ENCODE results near the gene PUDP. TPM values are rescaled to one million over a fixed set of nuclear protein-coding genes. Genes with fewer than 3 reads are reported as not detected.
A peak's percentile ranks its signal among the peaks of the same experiment; 100 is the strongest.

The PUDP gene
- total RNA-seq (18.8 TPM), polyA plus RNA-seq (7.9 TPM)
- long read RNA-seq, donor 1: 0 reads
- long read RNA-seq, donor 2, transcript PUDP-201 (4 exons, 2,140 nt): major isoform, 21 of 44 reads
- long read RNA-seq, donor 2, partial matches to known transcripts: 23 of 44 reads
- long read RNA-seq, donor 2, other reads (novel, unspliced or antisense): 0 of 44 reads
- long read RNA-seq, donor 3, partial matches to known transcripts: 43 of 47 reads
- long read RNA-seq, donor 3, other reads (novel, unspliced or antisense): 0 of 47 reads
- long read RNA-seq, donor 4, transcript PUDP-201 (4 exons, 2,140 nt): major isoform, 5 of 17 reads
- long read RNA-seq, donor 4, partial matches to known transcripts: 12 of 17 reads
- long read RNA-seq, donor 4, other reads (novel, unspliced or antisense): 0 of 17 reads
- long read RNA-seq, donor 5, transcript PUDP-201 (4 exons, 2,140 nt): major isoform, 12 of 35 reads
- long read RNA-seq, donor 5, partial matches to known transcripts: 23 of 35 reads
- long read RNA-seq, donor 5, other reads (novel, unspliced or antisense): 0 of 35 reads
- long read RNA-seq, donor 6, partial matches to known transcripts: 0 of 2 reads
- long read RNA-seq, donor 6, other reads (novel, unspliced or antisense): 0 of 2 reads
- long read RNA-seq, donor 7, partial matches to known transcripts: 6 of 8 reads
- long read RNA-seq, donor 7, other reads (novel, unspliced or antisense): 0 of 8 reads
- long read RNA-seq, donor 8, partial matches to known transcripts: 0 of 4 reads
- long read RNA-seq, donor 8, other reads (novel, unspliced or antisense): 0 of 4 reads
- long read RNA-seq, donor 9, transcript PUDP-201 (4 exons, 2,140 nt): major isoform, 5 of 5 reads
- long read RNA-seq, donor 9, partial matches to known transcripts: 0 of 5 reads
- long read RNA-seq, donor 9, other reads (novel, unspliced or antisense): 0 of 5 reads
- long read RNA-seq, donor 10, partial matches to known transcripts: 0 of 5 reads
- long read RNA-seq, donor 10, other reads (novel, unspliced or antisense): 0 of 5 reads

- Histone ChIP-seq H3K4me3 (ENCODE audit: low read length in 2 of 2) (peak within 1 kb of the TSS; percentile 49 to 98), H3K27ac (ENCODE audit: low read depth in 1 of 2, low read length in 1 of 2) (peak within 1 kb of the TSS; percentile 94), H3K27me3 (ENCODE audit: control insufficient read depth in 2 of 2, insufficient read depth in 1 of 2, low read length in 1 of 2) (no peaks in the 10 kb centered on the region), H3K9me3 (ENCODE audit: control insufficient read depth in 2 of 2, insufficient read depth in 1 of 2, low read length in 1 of 2) (no peaks in the 10 kb centered on the region), H3K36me3 (ENCODE audit: control insufficient read depth in 2 of 2, insufficient read depth in 2 of 2, low read length in 1 of 2) (peaks cover 0 to 11% of the 10 kb centered on the region in 2 donors), H3K4me1 (ENCODE audit: control insufficient read depth in 2 of 2, insufficient read depth in 2 of 2, low read length in 2 of 2) (peaks cover 0 to 32% of the 10 kb centered on the region in 2 donors)
- under 1% methylated on average over 76 of the region's 76 CpGs for WGBS
- DNase-seq (ENCODE audit: low read depth in 6 of 9, low spot score in 9 of 9): peak; percentile 66 to 98 (median 85)
These were observed at the start of gene PUDP for GRCh38 chrX:7147978-7148854. Gene PUDP (minus strand): TSS chrX:7148153. CDS start chrX:7148113, 40 bp downstream.

DNA sequence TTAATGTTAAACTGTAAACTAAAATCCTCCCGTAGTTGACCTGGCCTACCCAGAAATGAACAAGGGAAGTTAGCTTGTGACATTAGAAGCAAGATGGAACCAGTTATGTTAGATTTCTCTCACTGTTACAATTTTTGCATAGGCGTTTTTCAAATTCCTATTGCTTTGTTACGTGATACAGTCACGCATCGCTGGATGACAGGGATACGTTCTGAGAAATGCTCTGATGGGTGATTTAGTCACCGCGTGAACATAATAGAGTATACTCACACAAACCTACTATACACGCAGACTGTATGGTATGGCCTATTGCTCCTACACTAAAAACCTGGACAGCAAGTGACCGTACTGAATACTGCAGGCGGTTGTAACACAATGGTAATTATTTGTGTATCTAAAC, 46.7 kb upstream of the PUDP start:
- Histone ChIP-seq H3K27ac (ENCODE audit: low read depth in 1 of 2, low read length in 1 of 2) (no peak overlapping the region), H3K27me3 (ENCODE audit: control insufficient read depth in 2 of 2, insufficient read depth in 1 of 2, low read length in 1 of 2) (no peaks in the 10 kb centered on the region), H3K9me3 (ENCODE audit: control insufficient read depth in 2 of 2, insufficient read depth in 1 of 2, low read length in 1 of 2) (no peaks in the 10 kb centered on the region), H3K4me1 (ENCODE audit: control insufficient read depth in 2 of 2, insufficient read depth in 2 of 2, low read length in 2 of 2) (no peaks in the 10 kb centered on the region), H3K4me3 (ENCODE audit: low read length in 2 of 2) (no peak overlapping the region), H3K36me3 (ENCODE audit: control insufficient read depth in 2 of 2, insufficient read depth in 2 of 2, low read length in 1 of 2) (peaks cover 0 to 7% of the 10 kb centered on the region in 2 donors)
- WGBS: 97% methylated on average over 11 of the region's 11 CpGs
- no peak for DNase-seq (ENCODE audit: low read depth in 6 of 9, low spot score in 9 of 9)

DNA sequence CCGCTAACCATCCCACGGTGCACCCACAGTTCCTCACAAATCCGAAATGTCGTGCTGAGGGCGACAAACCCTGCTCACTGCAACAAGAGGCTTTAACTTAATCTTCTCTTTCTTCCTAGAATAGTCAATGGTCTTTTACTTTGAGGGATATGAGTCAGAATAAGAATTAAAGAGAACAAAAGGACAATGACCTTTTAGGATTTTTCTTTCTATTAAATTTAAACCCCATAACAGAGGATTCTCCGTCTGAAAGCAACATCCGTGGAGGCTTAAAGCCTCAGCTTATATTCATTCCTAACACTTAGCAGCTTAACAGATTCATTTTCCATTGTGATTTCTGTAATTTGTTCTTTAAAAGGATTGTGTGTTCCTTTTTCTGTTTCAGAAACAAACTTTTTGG, 44.9 kb upstream of the PUDP start:
- Histone ChIP-seq H3K27me3 (ENCODE audit: control insufficient read depth in 2 of 2, insufficient read depth in 1 of 2, low read length in 1 of 2) (no peaks in the 10 kb centered on the region), H3K27ac (ENCODE audit: low read depth in 1 of 2, low read length in 1 of 2) (no peak overlapping the region), H3K4me3 (ENCODE audit: low read length in 2 of 2) (no peak overlapping the region), H3K36me3 (ENCODE audit: control insufficient read depth in 2 of 2, insufficient read depth in 2 of 2, low read length in 1 of 2) (peaks cover 0 to 7% of the 10 kb centered on the region in 2 donors), H3K9me3 (ENCODE audit: control insufficient read depth in 2 of 2, insufficient read depth in 1 of 2, low read length in 1 of 2) (no peaks in the 10 kb centered on the region), H3K4me1 (ENCODE audit: control insufficient read depth in 2 of 2, insufficient read depth in 2 of 2, low read length in 2 of 2) (no peaks in the 10 kb centered on the region)
- over 99% methylated on average over 7 of the region's 7 CpGs for WGBS
- no peak for DNase-seq (ENCODE audit: low read depth in 6 of 9, low spot score in 9 of 9)

DNA sequence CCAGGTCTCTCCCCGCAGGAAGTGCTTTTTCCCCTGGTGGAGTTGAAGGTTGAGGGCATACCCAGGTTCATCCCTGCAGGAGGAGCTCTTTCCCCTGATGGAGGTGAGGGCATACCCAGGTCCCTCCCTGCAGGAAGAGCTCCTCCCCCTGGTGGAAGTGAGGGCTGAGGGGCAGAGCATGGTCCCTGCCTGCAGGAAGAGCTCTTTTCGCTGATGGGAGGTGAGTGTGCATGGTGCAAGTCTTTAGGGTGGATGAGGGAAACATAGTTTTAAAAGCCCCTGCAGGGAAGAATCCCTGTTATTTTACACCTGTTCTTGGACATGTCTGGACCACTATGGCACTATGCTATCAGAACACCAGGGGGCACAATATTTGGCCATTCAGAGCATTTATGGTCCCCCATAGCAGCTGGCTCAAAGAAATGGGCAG, 43.7 kb upstream of the PUDP start:
- 94% methylated on average over 2 of the region's 2 CpGs for WGBS
- Histone ChIP-seq H3K9me3 (ENCODE audit: control insufficient read depth in 2 of 2, insufficient read depth in 1 of 2, low read length in 1 of 2) (no peaks in the 10 kb centered on the region), H3K4me3 (ENCODE audit: low read length in 2 of 2) (no peak overlapping the region), H3K4me1 (ENCODE audit: control insufficient read depth in 2 of 2, insufficient read depth in 2 of 2, low read length in 2 of 2) (no peaks in the 10 kb centered on the region), H3K27me3 (ENCODE audit: control insufficient read depth in 2 of 2, insufficient read depth in 1 of 2, low read length in 1 of 2) (no peaks in the 10 kb centered on the region), H3K27ac (ENCODE audit: low read depth in 1 of 2, low read length in 1 of 2) (no peak overlapping the region), H3K36me3 (ENCODE audit: control insufficient read depth in 2 of 2, insufficient read depth in 2 of 2, low read length in 1 of 2) (peaks cover 0 to 5% of the 10 kb centered on the region in 2 donors)
- no peak for DNase-seq (ENCODE audit: low read depth in 6 of 9, low spot score in 9 of 9)

- Histone ChIP-seq H3K27ac (ENCODE audit: low read depth in 1 of 2, low read length in 1 of 2) (no peak overlapping the region), H3K4me3 (ENCODE audit: low read length in 2 of 2) (no peak overlapping the region), H3K27me3 (ENCODE audit: control insufficient read depth in 2 of 2, insufficient read depth in 1 of 2, low read length in 1 of 2) (no peaks in the 10 kb centered on the region), H3K36me3 (ENCODE audit: control insufficient read depth in 2 of 2, insufficient read depth in 2 of 2, low read length in 1 of 2) (peaks cover 0 to 3% of the 10 kb centered on the region in 2 donors), H3K4me1 (ENCODE audit: control insufficient read depth in 2 of 2, insufficient read depth in 2 of 2, low read length in 2 of 2) (no peaks in the 10 kb centered on the region), H3K9me3 (ENCODE audit: control insufficient read depth in 2 of 2, insufficient read depth in 1 of 2, low read length in 1 of 2) (no peaks in the 10 kb centered on the region)
- DNase-seq (ENCODE audit: low read depth in 6 of 9, low spot score in 9 of 9): no peak
- WGBS: 98% methylated on average over 2 of the region's 2 CpGs
These were observed 42.2 kb upstream of the PUDP start for GRCh38 chrX:7190157-7190556.

DNA sequence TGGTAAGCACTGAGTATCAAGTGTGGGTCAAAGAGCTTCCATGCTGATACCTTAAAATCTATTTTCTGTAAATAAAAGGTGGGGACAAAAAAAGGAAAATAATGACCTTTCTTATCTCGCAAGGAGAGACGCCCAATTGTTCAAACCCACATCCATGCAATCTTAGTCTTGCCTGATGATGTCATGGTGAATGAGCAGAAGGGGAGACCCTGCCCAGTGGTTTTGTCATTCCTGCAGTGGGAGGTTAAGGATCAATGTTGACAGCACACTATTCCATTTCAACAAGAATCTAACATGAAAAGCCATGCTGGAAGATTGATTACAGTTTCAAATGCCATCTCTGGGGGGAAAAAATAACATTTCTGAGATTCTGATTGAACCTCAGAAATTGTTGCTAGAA, 40.7 kb upstream of the PUDP start:
- Histone ChIP-seq H3K4me1 (ENCODE audit: control insufficient read depth in 2 of 2, insufficient read depth in 2 of 2, low read length in 2 of 2) (no peaks in the 10 kb centered on the region), H3K9me3 (ENCODE audit: control insufficient read depth in 2 of 2, insufficient read depth in 1 of 2, low read length in 1 of 2) (no peaks in the 10 kb centered on the region), H3K4me3 (ENCODE audit: low read length in 2 of 2) (no peak overlapping the region), H3K27me3 (ENCODE audit: control insufficient read depth in 2 of 2, insufficient read depth in 1 of 2, low read length in 1 of 2) (no peaks in the 10 kb centered on the region), H3K27ac (ENCODE audit: low read depth in 1 of 2, low read length in 1 of 2) (no peak overlapping the region), H3K36me3 (ENCODE audit: control insufficient read depth in 2 of 2, insufficient read depth in 2 of 2, low read length in 1 of 2) (no peaks in the 10 kb centered on the region)
- DNase-seq (ENCODE audit: low read depth in 6 of 9, low spot score in 9 of 9): no peak
- WGBS: 94% methylated on average over 2 of the region's 2 CpGs

DNA sequence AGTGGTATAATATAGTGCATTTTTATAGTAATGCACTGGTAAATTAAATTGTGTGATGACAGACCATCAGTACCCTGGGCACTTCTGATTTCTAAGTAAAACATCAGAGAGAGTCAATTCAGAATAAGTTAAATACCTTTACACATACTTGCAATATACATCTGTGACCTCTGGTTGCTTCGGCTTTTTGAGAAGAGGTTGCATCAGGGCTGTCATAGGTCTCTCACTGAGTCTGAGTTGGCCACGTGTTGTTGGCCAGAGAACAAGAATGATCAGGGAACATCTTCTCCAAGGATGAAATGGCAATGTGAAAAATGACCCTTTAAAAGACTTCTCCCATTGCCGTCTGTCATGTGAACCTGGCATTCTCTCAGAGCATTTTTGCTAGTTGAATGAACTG, 36.9 kb upstream of the PUDP start:
- no peak for DNase-seq (ENCODE audit: low read depth in 6 of 9, low spot score in 9 of 9)
- H3K4me3 ChIP-seq (ENCODE audit: low read length in 2 of 2): no peak overlapping the region
- no peaks in the 10 kb centered on the region for H3K36me3 ChIP-seq (ENCODE audit: control insufficient read depth in 2 of 2, insufficient read depth in 2 of 2, low read length in 1 of 2)
- no peaks in the 10 kb centered on the region for H3K27me3 ChIP-seq (ENCODE audit: control insufficient read depth in 2 of 2, insufficient read depth in 1 of 2, low read length in 1 of 2)
- no peaks in the 10 kb centered on the region for H3K9me3 ChIP-seq (ENCODE audit: control insufficient read depth in 2 of 2, insufficient read depth in 1 of 2, low read length in 1 of 2)
- H3K4me1 ChIP-seq (ENCODE audit: control insufficient read depth in 2 of 2, insufficient read depth in 2 of 2, low read length in 2 of 2): no peaks in the 10 kb centered on the region
- WGBS: 95% methylated on average over 3 of the region's 3 CpGs
- H3K27ac ChIP-seq (ENCODE audit: low read depth in 1 of 2, low read length in 1 of 2): no peak overlapping the region

DNA sequence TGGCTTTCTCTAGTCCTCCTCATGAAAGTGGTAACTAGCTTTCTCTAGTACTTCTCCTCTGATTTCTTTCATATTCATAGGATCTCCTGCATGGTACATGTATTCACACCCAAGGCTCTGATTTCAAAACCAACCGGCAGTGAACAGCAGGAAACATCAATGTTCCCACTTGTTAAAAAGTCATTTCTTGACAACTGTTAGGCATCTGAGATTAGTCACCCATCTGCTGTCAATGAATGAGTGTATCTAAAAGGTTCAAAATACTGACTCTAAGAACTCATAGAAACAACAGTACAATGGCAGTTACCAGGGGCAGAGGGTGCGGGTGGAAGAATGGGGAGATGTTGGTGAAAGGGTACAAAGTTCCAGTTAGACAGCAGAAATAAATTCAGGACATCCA, 31.5 kb upstream of the PUDP start:
- 100% methylated on average over 2 of the region's 2 CpGs for WGBS
- Histone ChIP-seq H3K27ac (ENCODE audit: low read depth in 1 of 2, low read length in 1 of 2) (no peak overlapping the region), H3K27me3 (ENCODE audit: control insufficient read depth in 2 of 2, insufficient read depth in 1 of 2, low read length in 1 of 2) (no peaks in the 10 kb centered on the region), H3K36me3 (ENCODE audit: control insufficient read depth in 2 of 2, insufficient read depth in 2 of 2, low read length in 1 of 2) (peaks cover 0 to 6% of the 10 kb centered on the region in 2 donors), H3K9me3 (ENCODE audit: control insufficient read depth in 2 of 2, insufficient read depth in 1 of 2, low read length in 1 of 2) (no peaks in the 10 kb centered on the region), H3K4me3 (ENCODE audit: low read length in 2 of 2) (no peak overlapping the region), H3K4me1 (ENCODE audit: control insufficient read depth in 2 of 2, insufficient read depth in 2 of 2, low read length in 2 of 2) (peaks cover 0 to 4% of the 10 kb centered on the region in 2 donors)
- DNase-seq (ENCODE audit: low read depth in 6 of 9, low spot score in 9 of 9): no peak

Measured in thymus (tissue), 14 donors.